CD4-positive, alpha-beta T cell (primary cell): ENCODE data around the gene UNC13D. TPM values are rescaled to one million over a fixed set of nuclear protein-coding genes. Genes with fewer than 3 reads are reported as not detected.
A peak's percentile ranks its signal among the peaks of the same experiment; 100 is the strongest.

ENCODE experiments used
- ATAC-seq: fragments of 200-7000 bp; cut with Tn5 transposase; one replicate; pipeline ENCODE4 v1.10.0; 2022; ENCODE audit warnings: mild to moderate bottlenecking; ENCODE audit not compliant: poor library complexity
- CTCF ChIA-PET: fragments of 350-600 bp; sonication (Branson Sonifier 250); formaldehyde crosslinking; loops from one replicate; lab custom pipeline; 2021; ENCODE audit warnings: antibody characterized with exemption, inconsistent platforms; lab: Charles Lee
- POLR2A ChIA-PET: fragments of 350-600 bp; sonication (Branson Sonifier 250); formaldehyde crosslinking; loops from one replicate; lab custom pipeline; 2021; ENCODE audit warnings: antibody characterized with exemption, inconsistent platforms; lab: Charles Lee
- DNase-seq, 14 experiments: peaks; one replicate each; pipeline ENCODE4 v3.0.0-alpha.2; 2013 to 2020; ENCODE audit warnings: mixed read lengths in 2 of 14
- H3K27ac ChIP-seq, 2 donors: one replicate each; pipeline versions ENCODE4 v1.5.1 to v1.7.0; 2013; ENCODE audit warnings: low read length in 2 of 2, low read depth in 1 of 2, mild to moderate bottlenecking in 1 of 2
- H3K27me3 ChIP-seq, 2 experiments: 1 replicate in 1 of 2; 2 replicates in 1 of 2; pipeline versions ENCODE4 v1.6.1 to v1.7.0; 2013; ENCODE audit warnings: low read length in 2 of 2, control low read depth in 1 of 2, mild to moderate bottlenecking in 1 of 2, moderate library complexity in 1 of 2; ENCODE audit not compliant: insufficient read depth in 2 of 2, control insufficient read depth in 1 of 2
- H3K36me3 ChIP-seq: one replicate; pipeline ENCODE4 v1.6.1; 2013; ENCODE audit warnings: low read length, control low read depth; ENCODE audit not compliant: insufficient read depth
- H3K4me1 ChIP-seq: one replicate; pipeline ENCODE4 v1.6.1; 2013; ENCODE audit warnings: low read length, control low read depth; ENCODE audit not compliant: insufficient read depth
- H3K4me3 ChIP-seq: one replicate; pipeline ENCODE4 v1.5.1; 2013; ENCODE audit warnings: mild to moderate bottlenecking, low read length, moderate library complexity
- H3K9me3 ChIP-seq, 2 experiments: 1 replicate in 1 of 2; 2 replicates in 1 of 2; pipeline versions ENCODE4 v1.6.1 to v1.7.0; 2013; ENCODE audit warnings: low read length in 2 of 2, mild to moderate bottlenecking in 2 of 2, control low read depth in 1 of 2, moderate library complexity in 1 of 2; ENCODE audit not compliant: control insufficient read depth in 1 of 2, insufficient read depth in 1 of 2
- H3K27ac Mint-ChIP-seq: one replicate; pipeline ENCODE4 v1.8.0; 2020; ENCODE audit warnings: mixed read lengths
- H3K27me3 Mint-ChIP-seq: one replicate; pipeline ENCODE4 v1.8.0; 2021; ENCODE audit warnings: mixed read lengths
- H3K36me3 Mint-ChIP-seq: one replicate; pipeline ENCODE4 v1.8.0; 2021; ENCODE audit warnings: low read depth, mixed read lengths
- H3K4me1 Mint-ChIP-seq: one replicate; pipeline ENCODE4 v1.8.0; 2021; ENCODE audit warnings: low read depth, mixed read lengths
- H3K4me3 Mint-ChIP-seq: one replicate; pipeline ENCODE4 v1.8.0; 2020; ENCODE audit warnings: mild to moderate bottlenecking, mixed read lengths
- H3K9me3 Mint-ChIP-seq: one replicate; pipeline ENCODE4 v1.8.0; 2020; ENCODE audit warnings: mixed read lengths
- intact Hi-C, 2 experiments: fragments of 100-400 bp; cut with DNase I in 1 of 2; cut with micrococcal nuclease in 1 of 2; formaldehyde crosslinking; loops; one replicate each; pipeline versions ENCODE4 v1.15.1 to v1.9.0; 2023 to 2025; cut with DNase I, micrococcal nuclease
- total RNA-seq, 174 experiments: library from RNA in 2 of 174; stranded (reverse) in 2 of 174; gene quantifications; one replicate each; pipeline ENCODE4 v1.2.3 and lab custom pipeline; 2021 to 2026
- TF ChIP-seq, protein P1 (sequence below): fragments of 200-600 bp; IDR thresholded peaks from one replicate; pipeline ENCODE4 v1.8.0; 2022; ENCODE audit warnings: antibody characterized with exemption, mild to moderate bottlenecking

UNC13D gene
- total RNA-seq, 2 experiments from 2014 or later, result 110 to 112 TPM

- H3K36me3 Mint-ChIP-seq, result peaks cover 55% of the 10 kb centered on the region
- H3K27me3 Mint-ChIP-seq, result no peaks in the 10 kb centered on the region
- POLR2A ChIA-PET, result interaction anchor here (1.1 to 4.2 kb wide), 6 partner anchors 9 to 66 kb away, joined by 3 to 29 read pairs (median 8); partner anchors contain the start of genes GALK1, UNC13D and WBP2
- no peak overlapping the region for H3K4me3 ChIP-seq
- no peaks in the 10 kb centered on the region for H3K27me3 ChIP-seq
- intact Hi-C loops, result no loop called here
- no peaks in the 10 kb centered on the region for H3K9me3 Mint-ChIP-seq
- no peak overlapping the region for H3K27ac Mint-ChIP-seq
- CTCF ChIA-PET, result interaction anchor here (1.6 to 5.9 kb wide), 3 partner anchors 17 to 78 kb away, joined by 4 to 51 read pairs (median 6); partner anchors contain the start of gene WBP2
- H3K36me3 ChIP-seq, result peaks cover 72% of the 10 kb centered on the region
- H3K4me1 ChIP-seq, result peaks cover 73% of the 10 kb centered on the region
- peaks cover 40% of the 10 kb centered on the region for H3K4me1 Mint-ChIP-seq
- no peak overlapping the region for H3K27ac ChIP-seq
- DNase-seq (no peak), ATAC-seq (no peak)
- peaks cover 0 to 4% of the 10 kb centered on the region in 2 experiments for H3K9me3 ChIP-seq
- no peak overlapping the region for H3K4me3 Mint-ChIP-seq
- TF ChIP-seq, protein P1, sequence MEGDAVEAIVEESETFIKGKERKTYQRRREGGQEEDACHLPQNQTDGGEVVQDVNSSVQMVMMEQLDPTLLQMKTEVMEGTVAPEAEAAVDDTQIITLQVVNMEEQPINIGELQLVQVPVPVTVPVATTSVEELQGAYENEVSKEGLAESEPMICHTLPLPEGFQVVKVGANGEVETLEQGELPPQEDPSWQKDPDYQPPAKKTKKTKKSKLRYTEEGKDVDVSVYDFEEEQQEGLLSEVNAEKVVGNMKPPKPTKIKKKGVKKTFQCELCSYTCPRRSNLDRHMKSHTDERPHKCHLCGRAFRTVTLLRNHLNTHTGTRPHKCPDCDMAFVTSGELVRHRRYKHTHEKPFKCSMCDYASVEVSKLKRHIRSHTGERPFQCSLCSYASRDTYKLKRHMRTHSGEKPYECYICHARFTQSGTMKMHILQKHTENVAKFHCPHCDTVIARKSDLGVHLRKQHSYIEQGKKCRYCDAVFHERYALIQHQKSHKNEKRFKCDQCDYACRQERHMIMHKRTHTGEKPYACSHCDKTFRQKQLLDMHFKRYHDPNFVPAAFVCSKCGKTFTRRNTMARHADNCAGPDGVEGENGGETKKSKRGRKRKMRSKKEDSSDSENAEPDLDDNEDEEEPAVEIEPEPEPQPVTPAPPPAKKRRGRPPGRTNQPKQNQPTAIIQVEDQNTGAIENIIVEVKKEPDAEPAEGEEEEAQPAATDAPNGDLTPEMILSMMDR, result no peak
These were observed 13.1 kb downstream of the UNC13D start for GRCh38 chr17:75831032-75831571.

- Histone ChIP-seq H3K27me3 (no peaks in the 10 kb centered on the region), H3K36me3 (peaks cover 70% of the 10 kb centered on the region), H3K9me3 (peaks cover 0 to 4% of the 10 kb centered on the region in 2 experiments), H3K27ac (no peak overlapping the region), H3K4me3 (no peak overlapping the region), H3K4me1 (peaks cover 68% of the 10 kb centered on the region)
- H3K4me1 Mint-ChIP-seq, result peaks cover 40% of the 10 kb centered on the region
- ChIA-PET CTCF (interaction anchor here (0.8 to 5.9 kb wide), 7 partner anchors 17 to 77 kb away, joined by 3 to 51 read pairs (median 6); partner anchors contain the start of gene GALK1), POLR2A (interaction anchor here (0.6 to 4.2 kb wide), 12 partner anchors 8 to 65 kb away, joined by 3 to 29 read pairs (median 4); partner anchors contain the start of genes GALK1, UNC13D and WBP2)
- no peak overlapping the region for H3K4me3 Mint-ChIP-seq
- no peaks in the 10 kb centered on the region for H3K9me3 Mint-ChIP-seq
- TF ChIP-seq, protein P1, result peak; percentile 57
- intact Hi-C loops, result no loop called here
- no peaks in the 10 kb centered on the region for H3K27me3 Mint-ChIP-seq
- ATAC-seq, result no peak
- H3K27ac Mint-ChIP-seq, result no peak overlapping the region
- peaks cover 50% of the 10 kb centered on the region for H3K36me3 Mint-ChIP-seq
- peak in 8 of 14 experiments; percentile 23 to 63 (median 40) for DNase-seq
These were observed 13.8 kb downstream of the UNC13D start for GRCh38 chr17:75830164-75831031.

DNA sequence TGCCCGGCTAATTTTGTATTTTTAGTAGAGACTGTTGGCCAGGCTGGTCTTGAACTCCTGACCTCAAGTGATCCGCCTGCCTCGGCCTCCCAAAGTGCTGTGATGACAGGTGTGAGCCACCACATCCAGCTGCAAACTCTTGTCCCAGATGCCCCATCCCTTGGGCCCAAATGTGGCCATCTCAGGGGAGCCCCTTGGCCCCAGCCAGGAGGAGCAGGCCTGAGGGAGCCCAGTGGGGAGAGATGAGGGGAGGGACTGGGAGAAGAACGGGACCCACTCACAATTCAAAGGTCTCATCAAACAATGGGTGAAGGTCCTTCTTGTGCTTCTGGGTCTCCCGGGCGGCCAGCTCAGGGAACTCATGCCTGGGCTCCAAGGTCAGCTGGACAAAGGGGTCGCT, 14.5 kb downstream of the UNC13D start:
- Mint-ChIP-seq H3K27me3 (no peaks in the 10 kb centered on the region), H3K4me1 (peaks cover 39% of the 10 kb centered on the region), H3K36me3 (peaks cover 46% of the 10 kb centered on the region), H3K27ac (no peak overlapping the region), H3K4me3 (no peak overlapping the region), H3K9me3 (no peaks in the 10 kb centered on the region)
- CTCF ChIA-PET, result interaction anchor here (0.8 to 5.9 kb wide), 7 partner anchors 18 to 76 kb away, joined by 3 to 51 read pairs (median 6); partner anchors contain the start of gene GALK1
- TF ChIP-seq, protein P1, result no peak
- intact Hi-C loops, result loop anchor here in 1 of 2 experiments (5.0 kb wide), 2 partner anchors 42 to 62 kb away; partner anchors contain the start of gene GALK1
- H3K27me3 ChIP-seq, result no peaks in the 10 kb centered on the region
- DNase-seq (no peak), ATAC-seq (no peak)
- no peak overlapping the region for H3K4me3 ChIP-seq
- H3K9me3 ChIP-seq, result peaks cover 0 to 4% of the 10 kb centered on the region in 2 experiments
- no peak overlapping the region for H3K27ac ChIP-seq
- POLR2A ChIA-PET, result interaction anchor here (0.8 to 4.2 kb wide), 11 partner anchors 8 to 64 kb away, joined by 3 to 29 read pairs (median 4); partner anchors contain the start of genes GALK1, UNC13D and WBP2
- peaks cover 67% of the 10 kb centered on the region for H3K36me3 ChIP-seq
- H3K4me1 ChIP-seq, result peaks cover 61% of the 10 kb centered on the region
